Upper lobe of right lung (tissue), 1 donor: Measurements from ENCODE around the gene ZFAND3. TPM values are rescaled to one million over a fixed set of nuclear protein-coding genes. Genes with fewer than 3 reads are reported as not detected.

Experiments used
- ATAC-seq: fragments of 200-7000 bp; cut with Tn5 transposase; one replicate; pipeline ENCODE4 v1.9.1; 2020; ENCODE audit warnings: mild to moderate bottlenecking, moderate library complexity
- DNase-seq: peaks from one replicate; pipeline ENCODE4 v3.0.0-alpha.2; 2020
- H3K27ac ChIP-seq: fragments of 200-600 bp; one replicate; pipeline ENCODE4 v1.8.0; 2022
- H3K27me3 ChIP-seq: fragments of 200-600 bp; one replicate; pipeline ENCODE4 v1.8.0; 2022; ENCODE audit warnings: mild to moderate bottlenecking
- H3K36me3 ChIP-seq: fragments of 200-600 bp; one replicate; pipeline ENCODE4 v1.8.0; 2022
- H3K4me1 ChIP-seq: fragments of 200-600 bp; one replicate; pipeline ENCODE4 v1.8.0; 2022
- H3K4me3 ChIP-seq: fragments of 200-600 bp; one replicate; pipeline ENCODE4 v1.8.0; 2022; ENCODE audit warnings: mild to moderate bottlenecking
- H3K9me3 ChIP-seq: fragments of 200-600 bp; one replicate; pipeline ENCODE4 v1.8.0; 2022
- CTCF ChIP-seq: fragments of 200-600 bp; IDR thresholded peaks from one replicate; pipeline ENCODE4 v1.8.0; 2022; ENCODE audit warnings: antibody characterized with exemption
- intact Hi-C: fragments of 100-400 bp; cut with DNase I; formaldehyde crosslinking; loops from one replicate; pipeline ENCODE4 v1.11.0; 2022
- total RNA-seq: library from RNA; stranded (reverse); fragmentation: NEBNext Ultra II Directional; extraction: Animal tissue kit (Norgen Biotek cat#: 25700); gene quantifications from one replicate; pipeline ENCODE4 v1.2.1, GENCODE V29; 2021
- donor health status: DM: no; HTN: yes; CAD: no; lungs with severe emphysema.

Gene ZFAND3
- total RNA-seq, 1 donor from 2014 or later, result 69.1 TPM

GRCh38 chr6:38099221-38099620, 279.7 kb downstream of the ZFAND3 start:
- no peaks in the 10 kb centered on the region for H3K9me3 ChIP-seq
- no peak for TF ChIP-seq CTCF
- no peaks in the 10 kb centered on the region for H3K36me3 ChIP-seq
- no peaks in the 10 kb centered on the region for H3K27me3 ChIP-seq
- no peak overlapping the region for H3K27ac ChIP-seq
- H3K4me1 ChIP-seq, result no peaks in the 10 kb centered on the region
- ATAC-seq (no peak), DNase-seq (no peak)
- intact Hi-C loops, result no loop called here
- no peak overlapping the region for H3K4me3 ChIP-seq

GRCh38 chr6:38100380-38100779, 280.9 kb downstream of the ZFAND3 start:
- intact Hi-C loops, result no loop called here
- no peak for DNase-seq
- Histone ChIP-seq H3K4me3 (no peak overlapping the region), H3K27me3 (no peaks in the 10 kb centered on the region), H3K4me1 (no peaks in the 10 kb centered on the region), H3K27ac (no peak overlapping the region), H3K9me3 (no peaks in the 10 kb centered on the region), H3K36me3 (no peaks in the 10 kb centered on the region)
- no peak for TF ChIP-seq CTCF
- no peak for ATAC-seq

GRCh38 chr6:38103921-38104320, 284.4 kb downstream of the ZFAND3 start:
- no peaks in the 10 kb centered on the region for H3K9me3 ChIP-seq
- no peak for TF ChIP-seq CTCF
- H3K27me3 ChIP-seq, result no peaks in the 10 kb centered on the region
- no peak overlapping the region for H3K27ac ChIP-seq
- DNase-seq (no peak), ATAC-seq (no peak)
- intact Hi-C loops, result no loop called here
- no peaks in the 10 kb centered on the region for H3K4me1 ChIP-seq
- no peak overlapping the region for H3K4me3 ChIP-seq
- no peaks in the 10 kb centered on the region for H3K36me3 ChIP-seq

- Histone ChIP-seq H3K27me3 (no peaks in the 10 kb centered on the region), H3K4me1 (no peaks in the 10 kb centered on the region), H3K27ac (no peak overlapping the region), H3K4me3 (no peak overlapping the region), H3K36me3 (no peaks in the 10 kb centered on the region), H3K9me3 (no peaks in the 10 kb centered on the region)
- intact Hi-C loops, result no loop called here
- TF ChIP-seq CTCF, result no peak
- DNase-seq (no peak), ATAC-seq (no peak)
These were observed 285.5 kb downstream of the ZFAND3 start for GRCh38 chr6:38105066-38105465.

GRCh38 chr6:38107073-38107472, 287.5 kb downstream of the ZFAND3 start:
- Histone ChIP-seq H3K9me3 (no peaks in the 10 kb centered on the region), H3K27ac (no peak overlapping the region), H3K36me3 (no peaks in the 10 kb centered on the region), H3K4me1 (peaks cover 10% of the 10 kb centered on the region), H3K4me3 (no peak overlapping the region), H3K27me3 (no peaks in the 10 kb centered on the region)
- intact Hi-C loops, result no loop called here
- TF ChIP-seq CTCF, result no peak
- ATAC-seq, result peak; percentile 38
- no peak for DNase-seq

- no peak for DNase-seq
- H3K27ac ChIP-seq, result no peak overlapping the region
- no peak for TF ChIP-seq CTCF
- peaks cover 10% of the 10 kb centered on the region for H3K4me1 ChIP-seq
- no peaks in the 10 kb centered on the region for H3K27me3 ChIP-seq
- H3K4me3 ChIP-seq, result no peak overlapping the region
- intact Hi-C loops, result no loop called here
- H3K9me3 ChIP-seq, result no peaks in the 10 kb centered on the region
- no peaks in the 10 kb centered on the region for H3K36me3 ChIP-seq
- peak; percentile 39 for ATAC-seq
These were observed 291.0 kb downstream of the ZFAND3 start for GRCh38 chr6:38110481-38110971.
